Naive thymus-derived CD4-positive, alpha-beta T cell (primary cell): ENCODE data around the gene GLI3. TPM values are rescaled to one million over a fixed set of nuclear protein-coding genes. Genes with fewer than 3 reads are reported as not detected.

Experiments used
- ATAC-seq: fragments of 150-1000 bp; cut with Tn5 transposase; 2 replicates; pipeline ENCODE4 v1.10.0; 2021; ENCODE audit warnings: mild to moderate bottlenecking, moderate library complexity
- CTCF ChIA-PET: fragments of 350-600 bp; sonication (Branson Sonifier 250); formaldehyde crosslinking; loops from one replicate; lab custom pipeline; 2021; ENCODE audit warnings: antibody characterized with exemption; lab: Charles Lee
- POLR2A ChIA-PET: fragments of 350-600 bp; sonication (Branson Sonifier 250); formaldehyde crosslinking; loops from one replicate; lab custom pipeline; 2021; ENCODE audit warnings: antibody characterized with exemption, inconsistent platforms; lab: Charles Lee
- DNase-seq, 9 donors: peaks; one replicate each; pipeline versions ENCODE4 v3.0.0 to v3.0.0-alpha.2; 2020 to 2022; ENCODE audit warnings: mixed read lengths in 1 of 9
- H3K27ac ChIP-seq: one replicate; pipeline ENCODE4 v1.7.0; 2013; ENCODE audit warnings: mild to moderate bottlenecking, low read depth, low read length, moderate library complexity
- H3K27me3 ChIP-seq, 2 donors: one replicate each; pipeline ENCODE4 v1.7.0; 2013; ENCODE audit warnings: low read length in 2 of 2, mild to moderate bottlenecking in 2 of 2, moderate library complexity in 2 of 2; ENCODE audit not compliant: control insufficient read depth in 2 of 2, insufficient read depth in 2 of 2
- H3K36me3 ChIP-seq, 3 experiments: 1 replicate in 2 of 3; 2 replicates in 1 of 3; pipeline ENCODE4 v1.7.0; 2013; ENCODE audit warnings: low read length in 3 of 3, mild to moderate bottlenecking in 3 of 3, moderate library complexity in 1 of 3; ENCODE audit not compliant: insufficient read depth in 3 of 3, control insufficient read depth in 2 of 3
- H3K4me1 ChIP-seq, 2 donors: one replicate each; pipeline ENCODE4 v1.7.0; 2013; ENCODE audit warnings: low read length in 2 of 2, mild to moderate bottlenecking in 2 of 2, moderate library complexity in 1 of 2; ENCODE audit not compliant: control insufficient read depth in 2 of 2, insufficient read depth in 2 of 2
- H3K4me3 ChIP-seq: 2 replicates; pipeline ENCODE4 v1.7.0; 2013; ENCODE audit warnings: mild to moderate bottlenecking, low read length
- H3K9me3 ChIP-seq, 3 experiments: 1 replicate in 2 of 3; 2 replicates in 1 of 3; pipeline ENCODE4 v1.7.0; 2013; ENCODE audit warnings: low read length in 3 of 3; ENCODE audit not compliant: control insufficient read depth in 2 of 3
- H3K27ac Mint-ChIP-seq, 9 donors: one replicate each; pipeline ENCODE4 v1.8.0; 2020 to 2022; ENCODE audit warnings: mixed read lengths in 9 of 9, mild to moderate bottlenecking in 8 of 9, moderate library complexity in 5 of 9, inconsistent platforms in 2 of 9
- H3K27me3 Mint-ChIP-seq, 5 donors: one replicate each; pipeline ENCODE4 v1.8.0; 2021 to 2022; ENCODE audit warnings: mixed read lengths in 5 of 5, mild to moderate bottlenecking in 1 of 5
- H3K36me3 Mint-ChIP-seq, 5 donors: one replicate each; pipeline ENCODE4 v1.8.0; 2020 to 2022; ENCODE audit warnings: mixed read lengths in 5 of 5, mild to moderate bottlenecking in 3 of 5, inconsistent platforms in 1 of 5
- H3K4me1 Mint-ChIP-seq, 7 donors: one replicate each; pipeline ENCODE4 v1.8.0; 2020 to 2022; ENCODE audit warnings: mixed read lengths in 7 of 7, mild to moderate bottlenecking in 3 of 7, inconsistent platforms in 1 of 7
- H3K4me3 Mint-ChIP-seq, 10 donors: one replicate each; pipeline ENCODE4 v1.8.0; 2020 to 2022; ENCODE audit warnings: mild to moderate bottlenecking in 10 of 10, mixed read lengths in 10 of 10, moderate library complexity in 6 of 10, inconsistent platforms in 2 of 10
- H3K9me3 Mint-ChIP-seq, 11 donors: one replicate each; pipeline ENCODE4 v1.8.0; 2020 to 2022; ENCODE audit warnings: mixed read lengths in 11 of 11, mild to moderate bottlenecking in 4 of 11, inconsistent platforms in 1 of 11, moderate library complexity in 1 of 11
- intact Hi-C, 2 donors: fragments of 100-400 bp; cut with micrococcal nuclease; formaldehyde crosslinking; loops; one replicate each; pipeline ENCODE4 v1.15.1; 2023
- polyA plus RNA-seq, 2 donors: library from polyadenylated mRNA; unstranded; fragments of 300-500 nt; fragmentation: Illumina TruSeq; gene quantifications; one replicate each; pipeline ENCODE4 v1.2.3, GENCODE V29; 2021
- total RNA-seq, 6 experiments: library from RNA in 5 of 6; stranded (reverse) in 5 of 6; gene quantifications; 1 replicate in 5 of 6; 2 replicates in 1 of 6; pipeline ENCODE4 v1.2.3 and lab custom pipeline; 2021 to 2026

GLI3 gene
- total and polyA plus RNA-seq, 7 experiments from 2014 or later = 0.32 to 0.95 (median 0.54) TPM; not detected in 4

- Histone ChIP-seq H3K36me3 (no peaks in the 10 kb centered on the region), H3K27ac (no peak overlapping the region), H3K9me3 (no peaks in the 10 kb centered on the region), H3K4me3 (no peak overlapping the region), H3K27me3 (no peaks in the 10 kb centered on the region), H3K4me1 (no peaks in the 10 kb centered on the region)
- H3K4me3 Mint-ChIP-seq = no peak overlapping the region
- H3K27me3 Mint-ChIP-seq = peaks cover 0 to 8% (median 4%) of the 10 kb centered on the region in 5 donors
- DNase-seq = no peak
- H3K36me3 Mint-ChIP-seq = no peaks in the 10 kb centered on the region
- POLR2A ChIA-PET = no interaction called here
- no peaks in the 10 kb centered on the region for H3K4me1 Mint-ChIP-seq
- peaks cover 0 to 4% (median 0%) of the 10 kb centered on the region in 11 donors for H3K9me3 Mint-ChIP-seq
- intact Hi-C loops = no loop called here
- ATAC-seq = no peak
- no peak overlapping the region for H3K27ac Mint-ChIP-seq
- CTCF ChIA-PET = no interaction called here
These were observed 230.1 kb downstream of the GLI3 start for GRCh38 chr7:42006801-42007513.

- H3K4me3 Mint-ChIP-seq = no peak overlapping the region
- POLR2A ChIA-PET = no interaction called here
These were observed 234.4 kb downstream of the GLI3 start for GRCh38 chr7:42002654-42003053.

GRCh38 chr7:41999736-42000283 is 237.2 kb downstream of the GLI3 start:
- Mint-ChIP-seq H3K9me3 (no peaks in the 10 kb centered on the region), H3K4me1 (peaks cover 0 to 3% (median 0%) of the 10 kb centered on the region in 7 donors), H3K4me3 (no peak overlapping the region), H3K36me3 (no peaks in the 10 kb centered on the region), H3K27me3 (peaks cover 2 to 27% (median 22%) of the 10 kb centered on the region in 5 donors), H3K27ac (no peak overlapping the region)
- H3K27me3 ChIP-seq = no peaks in the 10 kb centered on the region
- H3K36me3 ChIP-seq = no peaks in the 10 kb centered on the region
- ChIA-PET CTCF (no interaction called here), POLR2A (no interaction called here)
- intact Hi-C loops = no loop called here
- no peaks in the 10 kb centered on the region for H3K4me1 ChIP-seq
- H3K4me3 ChIP-seq = no peak overlapping the region
- H3K27ac ChIP-seq = no peak overlapping the region
- DNase-seq = no peak
- no peaks in the 10 kb centered on the region for H3K9me3 ChIP-seq
- no peak for ATAC-seq

More at GRCh38 chr7:42002654-42003053, 234.4 kb downstream of the GLI3 start:
- no peaks in the 10 kb centered on the region for H3K9me3 ChIP-seq
- no peak overlapping the region for H3K27ac Mint-ChIP-seq
- intact Hi-C loops = no loop called here
- no peaks in the 10 kb centered on the region for H3K36me3 ChIP-seq
- no peaks in the 10 kb centered on the region for H3K27me3 ChIP-seq
- H3K4me3 ChIP-seq = no peak overlapping the region
- CTCF ChIA-PET = no interaction called here
- H3K36me3 Mint-ChIP-seq = no peaks in the 10 kb centered on the region
- no peaks in the 10 kb centered on the region for H3K4me1 Mint-ChIP-seq
- peaks cover 2 to 24% (median 22%) of the 10 kb centered on the region in 5 donors for H3K27me3 Mint-ChIP-seq
- H3K27ac ChIP-seq = no peak overlapping the region
- no peak for DNase-seq
- H3K9me3 Mint-ChIP-seq = no peaks in the 10 kb centered on the region
- no peaks in the 10 kb centered on the region for H3K4me1 ChIP-seq
- no peak for ATAC-seq

- Histone ChIP-seq H3K27ac (no peak overlapping the region), H3K27me3 (no peaks in the 10 kb centered on the region), H3K36me3 (no peaks in the 10 kb centered on the region), H3K4me1 (no peaks in the 10 kb centered on the region), H3K4me3 (no peak overlapping the region), H3K9me3 (no peaks in the 10 kb centered on the region)
- CTCF ChIA-PET = no interaction called here
- peaks cover 2 to 27% (median 22%) of the 10 kb centered on the region in 5 donors for H3K27me3 Mint-ChIP-seq
- POLR2A ChIA-PET = no interaction called here
- no peaks in the 10 kb centered on the region for H3K36me3 Mint-ChIP-seq
- no peak overlapping the region for H3K27ac Mint-ChIP-seq
- peaks cover 0 to 3% (median 0%) of the 10 kb centered on the region in 7 donors for H3K4me1 Mint-ChIP-seq
- H3K9me3 Mint-ChIP-seq = no peaks in the 10 kb centered on the region
- DNase-seq = no peak
- ATAC-seq = no peak
- intact Hi-C loops = no loop called here
- H3K4me3 Mint-ChIP-seq = no peak overlapping the region
These were observed 239.0 kb downstream of the GLI3 start for GRCh38 chr7:41998041-41998440.

GRCh38 chr7:41997151-41997550 is 239.9 kb downstream of the GLI3 start:
- no peaks in the 10 kb centered on the region for H3K36me3 Mint-ChIP-seq
- H3K9me3 Mint-ChIP-seq = no peaks in the 10 kb centered on the region
- Histone ChIP-seq H3K36me3 (no peaks in the 10 kb centered on the region), H3K27me3 (no peaks in the 10 kb centered on the region), H3K27ac (no peak overlapping the region), H3K9me3 (no peaks in the 10 kb centered on the region), H3K4me1 (no peaks in the 10 kb centered on the region), H3K4me3 (no peak overlapping the region)
- H3K4me1 Mint-ChIP-seq = peaks cover 0 to 3% (median 0%) of the 10 kb centered on the region in 7 donors
- CTCF ChIA-PET = no interaction called here
- intact Hi-C loops = no loop called here
- no peak overlapping the region for H3K27ac Mint-ChIP-seq
- DNase-seq (no peak), ATAC-seq (no peak)
- no peak overlapping the region for H3K4me3 Mint-ChIP-seq
- POLR2A ChIA-PET = no interaction called here
- peaks cover 2 to 27% (median 22%) of the 10 kb centered on the region in 5 donors for H3K27me3 Mint-ChIP-seq

GRCh38 chr7:41996381-41997035 is 240.5 kb downstream of the GLI3 start:
- Histone ChIP-seq H3K36me3 (no peaks in the 10 kb centered on the region), H3K4me3 (no peak overlapping the region), H3K9me3 (no peaks in the 10 kb centered on the region), H3K4me1 (no peaks in the 10 kb centered on the region), H3K27me3 (no peaks in the 10 kb centered on the region), H3K27ac (no peak overlapping the region)
- peaks cover 0 to 3% (median 0%) of the 10 kb centered on the region in 7 donors for H3K4me1 Mint-ChIP-seq
- ATAC-seq = no peak
- no peaks in the 10 kb centered on the region for H3K9me3 Mint-ChIP-seq
- no peak overlapping the region for H3K27ac Mint-ChIP-seq
- H3K4me3 Mint-ChIP-seq = no peak overlapping the region
- CTCF ChIA-PET = no interaction called here
- no peaks in the 10 kb centered on the region for H3K36me3 Mint-ChIP-seq
- peaks cover 2 to 27% (median 22%) of the 10 kb centered on the region in 5 donors for H3K27me3 Mint-ChIP-seq
- DNase-seq = no peak
- POLR2A ChIA-PET = no interaction called here
- intact Hi-C loops = no loop called here
